Peyer's patch (tissue), 4 donors: ENCODE results near the gene PDXP.

Source experiments
- CTCF ChIP-seq, 6 experiments: fragments of 450-650 bp in 4 of 6; fragments of 200-600 bp in 2 of 6; sonication (generic) in 1 of 6; IDR thresholded peaks; one replicate each; pipeline ENCODE4 v1.5.1; 2017 to 2019; ENCODE audit warnings: antibody characterized with exemption in 6 of 6, mild to moderate bottlenecking in 3 of 6, moderate library complexity in 1 of 6
- POLR2A ChIP-seq, 2 donors: fragments of 450-650 bp; IDR thresholded peaks; one replicate each; pipeline ENCODE4 v1.5.1; 2017; ENCODE audit warnings: antibody characterized with exemption in 2 of 2, mild to moderate bottlenecking in 2 of 2, moderate library complexity in 2 of 2

GRCh38 chr22:37704645-37705044 is 46.1 kb downstream of the PDXP start:
- TF ChIP-seq CTCF (IDR thresholded peaks at IDR 0.05) (no peak), POLR2A (IDR thresholded peaks at IDR 0.05) (no peak)
